Neural crest cell (in vitro differentiated cells): ENCODE measurements around the gene OVCH2. TPM values are rescaled to one million over a fixed set of nuclear protein-coding genes. Genes with fewer than 3 reads are reported as not detected.

ENCODE experiments used
- DNase-seq: peaks from one replicate; pipeline ENCODE4 v3.0.0; 2021; ENCODE audit warnings: low read depth, mixed read lengths, low spot score
- H3K27ac Mint-ChIP-seq: one replicate; pipeline ENCODE4 v1.8.0; 2021; ENCODE audit warnings: mild to moderate bottlenecking, mixed read lengths; ENCODE audit not compliant: unreplicated experiment
- H3K27me3 Mint-ChIP-seq: 2 replicates; pipeline ENCODE4 v1.8.0; 2021; ENCODE audit warnings: low read depth, mild to moderate bottlenecking, mixed read lengths
- H3K36me3 Mint-ChIP-seq: 2 replicates; pipeline ENCODE4 v1.8.0; 2021; ENCODE audit warnings: low read depth, mild to moderate bottlenecking, mixed read lengths
- H3K4me1 Mint-ChIP-seq: 2 replicates; pipeline ENCODE4 v1.8.0; 2021; ENCODE audit warnings: mixed read lengths
- H3K4me3 Mint-ChIP-seq: one replicate; pipeline ENCODE4 v1.8.0; 2021; ENCODE audit warnings: mild to moderate bottlenecking, mixed read lengths
- H3K9me3 Mint-ChIP-seq: 2 replicates; pipeline ENCODE4 v1.8.0; 2021; ENCODE audit warnings: mixed read lengths
- CTCF ChIP-seq: fragments of 200-600 bp; sonication (generic); conservative IDR thresholded peaks from 2 replicates; pipeline ENCODE4 v1.5.0; 2021; ENCODE audit warnings: antibody characterized with exemption, mild to moderate bottlenecking
- total RNA-seq: library from RNA; stranded (reverse); gene quantifications from 2 replicates; pipeline ENCODE4 v1.2.1, GENCODE V29; 2021

Gene OVCH2
- total RNA-seq, 1 donor from 2014 or later = not detected

DNA sequence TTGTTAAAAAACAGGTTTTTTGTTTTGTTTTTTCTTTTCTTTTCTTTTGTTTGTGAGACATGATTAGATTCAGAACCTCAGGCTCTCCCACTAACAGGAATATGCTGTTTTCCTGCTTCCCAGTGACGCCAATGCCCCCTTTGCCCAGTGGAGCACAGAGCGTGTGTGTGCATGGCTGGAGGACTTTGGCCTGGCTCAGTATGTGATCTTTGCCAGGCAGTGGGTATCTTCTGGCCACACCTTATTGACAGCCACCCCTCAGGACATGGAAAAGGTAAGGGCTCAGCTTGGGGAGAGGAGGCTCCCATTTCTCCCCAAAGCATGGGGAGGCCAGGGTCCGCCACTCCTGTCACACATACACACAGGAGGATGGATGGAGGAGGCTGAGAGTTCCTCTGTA, 58.0 kb downstream of the OVCH2 start:
- no peak for DNase-seq
- Mint-ChIP-seq H3K4me3 (no peak overlapping the region), H3K36me3 (peaks cover 6% of the 10 kb centered on the region), H3K9me3 (no peaks in the 10 kb centered on the region), H3K4me1 (peaks cover 19% of the 10 kb centered on the region), H3K27ac (peak overlapping the region; percentile 78), H3K27me3 (no peaks in the 10 kb centered on the region)
- no peak for TF ChIP-seq CTCF

- peaks cover 9% of the 10 kb centered on the region for H3K36me3 Mint-ChIP-seq
- H3K9me3 Mint-ChIP-seq = no peaks in the 10 kb centered on the region
Measured at GRCh38 chr11:7646866-7647265, 59.4 kb downstream of the OVCH2 start.

GRCh38 chr11:7645206-7645605, 61.1 kb downstream of the OVCH2 start:
- TF ChIP-seq CTCF = no peak
- Mint-ChIP-seq H3K27me3 (no peaks in the 10 kb centered on the region), H3K36me3 (peaks cover 9% of the 10 kb centered on the region), H3K4me3 (no peak overlapping the region), H3K9me3 (no peaks in the 10 kb centered on the region), H3K27ac (no peak overlapping the region), H3K4me1 (peaks cover 34% of the 10 kb centered on the region)
- DNase-seq = no peak

More at GRCh38 chr11:7646866-7647265, 59.4 kb downstream of the OVCH2 start:
- H3K27ac Mint-ChIP-seq = no peak overlapping the region
- TF ChIP-seq CTCF = no peak
- peaks cover 29% of the 10 kb centered on the region for H3K4me1 Mint-ChIP-seq
- H3K27me3 Mint-ChIP-seq = no peaks in the 10 kb centered on the region
- no peak overlapping the region for H3K4me3 Mint-ChIP-seq
- no peak for DNase-seq

DNA sequence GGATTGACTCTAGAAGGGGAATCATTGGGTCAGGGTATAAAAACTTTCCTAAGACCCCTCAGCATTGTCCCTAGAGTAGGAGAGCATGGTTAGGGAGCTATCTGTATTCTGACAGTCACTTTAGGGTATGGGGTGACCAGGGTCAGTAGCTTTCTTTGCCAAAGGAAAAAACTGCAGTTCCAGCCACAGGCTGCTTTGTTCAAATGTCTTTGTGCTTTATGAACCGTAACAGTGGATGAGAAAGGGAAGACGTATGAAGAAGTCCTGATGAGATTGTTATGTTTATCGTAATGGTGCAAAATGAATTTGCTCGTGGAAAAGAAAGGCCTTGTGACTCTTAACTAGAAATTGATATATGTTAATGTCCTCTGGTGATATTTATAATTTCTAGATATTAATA, 63.0 kb downstream of the OVCH2 start:
- Mint-ChIP-seq H3K27ac (no peak overlapping the region), H3K4me1 (peaks cover 34% of the 10 kb centered on the region), H3K9me3 (no peaks in the 10 kb centered on the region), H3K36me3 (peaks cover 5% of the 10 kb centered on the region), H3K27me3 (no peaks in the 10 kb centered on the region), H3K4me3 (no peak overlapping the region)
- no peak for TF ChIP-seq CTCF
- no peak for DNase-seq

DNA sequence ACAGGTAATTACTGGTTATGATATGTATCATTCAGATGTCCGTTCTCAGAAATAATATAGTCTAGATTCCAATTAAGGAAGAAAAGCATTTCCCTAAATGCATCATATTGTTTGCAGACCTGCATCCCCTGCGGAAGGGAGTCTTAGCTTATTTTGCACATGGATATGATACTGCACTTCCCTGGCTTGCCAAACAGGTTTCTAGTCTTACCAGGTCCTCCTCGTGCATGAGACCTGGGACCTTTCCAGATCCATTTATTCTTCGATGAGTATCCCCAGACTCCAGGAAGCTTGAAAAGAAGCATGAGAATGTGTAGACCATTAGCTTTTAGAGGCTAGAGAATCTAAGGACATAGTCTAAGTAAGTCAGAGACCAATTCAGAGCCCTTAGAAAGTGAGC, 63.5 kb downstream of the OVCH2 start:
- Mint-ChIP-seq H3K27ac (no peak overlapping the region), H3K4me3 (no peak overlapping the region)
- TF ChIP-seq CTCF = no peak

GRCh38 chr11:7640816-7641215, 65.5 kb downstream of the OVCH2 start:
- H3K27ac Mint-ChIP-seq = no peak overlapping the region
- no peak for TF ChIP-seq CTCF
- no peaks in the 10 kb centered on the region for H3K27me3 Mint-ChIP-seq
- H3K4me1 Mint-ChIP-seq = peaks cover 26% of the 10 kb centered on the region
- H3K9me3 Mint-ChIP-seq = no peaks in the 10 kb centered on the region
- DNase-seq = no peak
- H3K36me3 Mint-ChIP-seq = peaks cover 5% of the 10 kb centered on the region
- H3K4me3 Mint-ChIP-seq = no peak overlapping the region

More for the DNA sequence above, 63.5 kb downstream of the OVCH2 start:
- no peaks in the 10 kb centered on the region for H3K9me3 Mint-ChIP-seq
- H3K27me3 Mint-ChIP-seq = no peaks in the 10 kb centered on the region
- peaks cover 5% of the 10 kb centered on the region for H3K36me3 Mint-ChIP-seq
- peaks cover 34% of the 10 kb centered on the region for H3K4me1 Mint-ChIP-seq
- DNase-seq = no peak
